SH-SY5Y (cell line): ENCODE measurements around the gene DENND2D.

ENCODE experiments used
- GATA2 ChIP-seq: IDR thresholded peaks from 2 replicates; pipeline ENCODE4 v1.6.1; 2011; ENCODE audit warnings: mild to moderate bottlenecking, low read depth, low read length
- GATA3 ChIP-seq: IDR thresholded peaks from 2 replicates; pipeline ENCODE4 v1.6.1; 2011; ENCODE audit warnings: low read depth, mild to moderate bottlenecking, low read length, moderate library complexity

The DENND2D gene

GRCh38 chr1:111214884-111215283 lies 14.4 kb upstream of the DENND2D start:
- TF ChIP-seq GATA3 (no peak), GATA2 (no peak)

- TF ChIP-seq GATA3 (no peak), GATA2 (no peak)
Observed at GRCh38 chr1:111214074-111214801, 13.8 kb upstream of the DENND2D start.

GRCh38 chr1:111213412-111213811 lies 13.0 kb upstream of the DENND2D start:
- no peak for TF ChIP-seq GATA2

- TF ChIP-seq GATA3: no peak
- TF ChIP-seq GATA2: no peak
Observed at GRCh38 chr1:111212634-111213335, 12.3 kb upstream of the DENND2D start.

GRCh38 chr1:111211921-111212320 lies 11.5 kb upstream of the DENND2D start:
- no peak for TF ChIP-seq GATA2
- no peak for TF ChIP-seq GATA3

GRCh38 chr1:111209622-111210021 lies 9.2 kb upstream of the DENND2D start:
- no peak for TF ChIP-seq GATA3
- no peak for TF ChIP-seq GATA2

GRCh38 chr1:111208921-111209320 lies 8.5 kb upstream of the DENND2D start:
- TF ChIP-seq GATA2 (no peak), GATA3 (no peak)

GRCh38 chr1:111205714-111206050 lies 5.2 kb upstream of the DENND2D start:
- TF ChIP-seq GATA3 (no peak), GATA2 (no peak)

GRCh38 chr1:111204983-111205713 lies 4.7 kb upstream of the DENND2D start:
- TF ChIP-seq GATA3 (no peak), GATA2 (no peak)

GRCh38 chr1:111204201-111204982 lies 3.9 kb upstream of the DENND2D start:
- TF ChIP-seq GATA3 (no peak), GATA2 (no peak)

GRCh38 chr1:111203681-111204200 lies 3.3 kb upstream of the DENND2D start:
- TF ChIP-seq GATA3: no peak
- TF ChIP-seq GATA2: no peak

GRCh38 chr1:111202707-111203623 lies 2.5 kb upstream of the DENND2D start:
- no peak for TF ChIP-seq GATA2
- no peak for TF ChIP-seq GATA3

GRCh38 chr1:111202366-111202706 lies 1.9 kb upstream of the DENND2D start:
- no peak for TF ChIP-seq GATA2
- no peak for TF ChIP-seq GATA3
